A673 (cell line): ENCODE results near the gene SH3PXD2B. TPM values are rescaled to one million over a fixed set of nuclear protein-coding genes. Genes with fewer than 3 reads are reported as not detected.

Experiments used
- BruUV-seq: library from RNA; stranded (reverse); fragments of 400-500 nt; replicated peaks from 2 replicates; lab custom pipeline; 2021; lab: Mats Ljungman, UMichigan
- CTCF ChIA-PET: fragments of 300-600 bp; sonication (Branson Sonifier 250); formaldehyde crosslinking; loops from one replicate; lab custom pipeline; 2022; ENCODE audit warnings: antibody characterized with exemption; lab: Charles Lee
- POLR2A ChIA-PET: fragments of 300-600 bp; sonication (Branson Sonifier 250); formaldehyde crosslinking; loops from one replicate; lab custom pipeline; 2022; ENCODE audit warnings: antibody characterized with exemption; ENCODE audit not compliant: low non-redundant PET; lab: Charles Lee
- DNase-seq: peaks from one replicate; pipeline ENCODE4 v3.0.0-alpha.2; 2015; ENCODE audit warnings: low spot score
- H3K27ac ChIP-seq: fragments of 200-600 bp; sonication (generic); 2 replicates; pipeline ENCODE4 v1.5.1; 2016; ENCODE audit warnings: mixed run types, low read depth, mild to moderate bottlenecking, mixed read lengths, antibody characterized with exemption, low read length; ENCODE audit not compliant: poor library complexity, severe bottlenecking
- H3K27me3 ChIP-seq: fragments of 200-600 bp; sonication (generic); replicated peaks from 2 replicates; pipeline ENCODE4 v1.6.1; 2017; ENCODE audit warnings: mixed run types, low read depth, mild to moderate bottlenecking, mixed read lengths, antibody characterized with exemption, low read length; ENCODE audit not compliant: insufficient read depth, poor library complexity
- H3K36me3 ChIP-seq: fragments of 200-600 bp; sonication (generic); 2 replicates; pipeline ENCODE4 v1.6.1; 2016; ENCODE audit warnings: mixed run types, mild to moderate bottlenecking, mixed read lengths, antibody characterized with exemption, low read length; ENCODE audit not compliant: insufficient read depth, poor library complexity, severe bottlenecking
- H3K4me1 ChIP-seq: fragments of 200-600 bp; sonication (generic); 2 replicates; pipeline ENCODE4 v1.6.1; 2017; ENCODE audit warnings: mixed run types, mild to moderate bottlenecking, mixed read lengths, antibody characterized with exemption, low read length; ENCODE audit not compliant: insufficient read depth, poor library complexity, severe bottlenecking
- H3K4me3 ChIP-seq: fragments of 200-600 bp; sonication (generic); 2 replicates; pipeline ENCODE4 v1.5.1; 2016; ENCODE audit warnings: low read depth, mixed run types, mild to moderate bottlenecking, mixed read lengths, low read length; ENCODE audit not compliant: poor library complexity, severe bottlenecking
- H3K9me3 ChIP-seq: fragments of 200-600 bp; sonication (generic); 2 replicates; pipeline ENCODE4 v1.6.1; 2016; ENCODE audit warnings: mixed run types, low read depth, mild to moderate bottlenecking, mixed read lengths, antibody characterized with exemption, low read length; ENCODE audit not compliant: poor library complexity, severe bottlenecking
- EZH2 ChIP-seq: fragments of 200-600 bp; sonication (generic); IDR thresholded peaks from 2 replicates; pipeline ENCODE4 v1.6.1; 2017; ENCODE audit warnings: borderline replicate concordance, low read depth, mild to moderate bottlenecking, mixed read lengths, antibody characterized with exemption, low read length; ENCODE audit not compliant: poor library complexity, severe bottlenecking
- intact Hi-C: fragments of 100-400 bp; cut with micrococcal nuclease; formaldehyde crosslinking; loops from one replicate; pipeline ENCODE4 v1.10.0; 2022; ENCODE audit not compliant: unreplicated experiment
- total RNA-seq: library from RNA; stranded (reverse); gene quantifications from 2 replicates; pipeline ENCODE4 v1.2.3, GENCODE V29; 2021
- TF ChIP-seq, protein P1 (sequence below): fragments of 300-800, 200-600 bp; sonication (generic); conservative IDR thresholded peaks from 2 replicates; pipeline ENCODE4 v1.5.1; 2017; ENCODE audit warnings: low read depth, mild to moderate bottlenecking, antibody characterized with exemption, low read length, moderate library complexity, mixed read lengths

Gene SH3PXD2B
- total RNA-seq, 1 experiment from 2014 or later, result 28.1 TPM

DNA sequence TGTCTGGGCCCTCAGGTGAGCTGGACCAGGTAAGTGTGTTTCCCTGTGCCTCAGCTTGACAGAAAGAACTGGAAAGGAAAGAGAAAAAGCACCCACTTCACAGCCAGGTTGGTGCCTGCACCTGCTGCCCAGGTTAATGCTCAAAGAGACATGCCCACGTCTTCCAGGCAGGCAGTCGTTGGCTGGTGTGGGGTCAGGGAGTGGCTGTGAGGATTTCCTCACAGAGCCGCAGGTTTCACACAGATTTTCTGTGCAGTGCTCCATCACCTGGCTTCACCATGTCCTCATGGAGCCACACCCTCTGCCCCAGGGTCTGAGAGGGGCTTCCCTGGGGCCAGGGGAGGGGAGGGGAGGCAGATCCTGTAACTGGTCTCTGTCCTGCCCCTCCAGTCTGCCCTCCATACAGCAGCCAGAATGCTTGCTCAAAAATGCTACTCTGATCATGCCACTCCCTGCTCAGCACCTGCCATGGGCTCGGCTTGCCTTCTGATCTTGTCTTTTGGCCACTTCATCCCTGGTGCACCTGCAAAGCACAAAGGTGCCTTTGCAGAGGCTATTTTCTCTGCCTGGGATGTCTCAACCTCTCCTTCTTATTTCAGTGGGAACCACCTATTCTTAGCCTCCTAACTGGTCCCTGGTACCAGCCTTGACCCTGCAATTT, 88.2 kb downstream of the SH3PXD2B start:
- ChIA-PET CTCF (interaction anchor here (0.7 kb wide), 1 partner anchor 307 kb away, joined by 5 read pairs; no protein-coding TSS in a partner anchor), POLR2A (no interaction called here)
- H3K9me3 ChIP-seq, result no peaks in the 10 kb centered on the region
- DNase-seq, result no peak
- no peaks in the 10 kb centered on the region for H3K4me1 ChIP-seq
- intact Hi-C loops, result no loop called here
- H3K27ac ChIP-seq, result no peak overlapping the region
- H3K4me3 ChIP-seq, result no peak overlapping the region
- no TSS peak for BruUV-seq
- H3K27me3 ChIP-seq, result no peaks in the 10 kb centered on the region
- no peaks in the 10 kb centered on the region for H3K36me3 ChIP-seq
- TF ChIP-seq, protein P1, sequence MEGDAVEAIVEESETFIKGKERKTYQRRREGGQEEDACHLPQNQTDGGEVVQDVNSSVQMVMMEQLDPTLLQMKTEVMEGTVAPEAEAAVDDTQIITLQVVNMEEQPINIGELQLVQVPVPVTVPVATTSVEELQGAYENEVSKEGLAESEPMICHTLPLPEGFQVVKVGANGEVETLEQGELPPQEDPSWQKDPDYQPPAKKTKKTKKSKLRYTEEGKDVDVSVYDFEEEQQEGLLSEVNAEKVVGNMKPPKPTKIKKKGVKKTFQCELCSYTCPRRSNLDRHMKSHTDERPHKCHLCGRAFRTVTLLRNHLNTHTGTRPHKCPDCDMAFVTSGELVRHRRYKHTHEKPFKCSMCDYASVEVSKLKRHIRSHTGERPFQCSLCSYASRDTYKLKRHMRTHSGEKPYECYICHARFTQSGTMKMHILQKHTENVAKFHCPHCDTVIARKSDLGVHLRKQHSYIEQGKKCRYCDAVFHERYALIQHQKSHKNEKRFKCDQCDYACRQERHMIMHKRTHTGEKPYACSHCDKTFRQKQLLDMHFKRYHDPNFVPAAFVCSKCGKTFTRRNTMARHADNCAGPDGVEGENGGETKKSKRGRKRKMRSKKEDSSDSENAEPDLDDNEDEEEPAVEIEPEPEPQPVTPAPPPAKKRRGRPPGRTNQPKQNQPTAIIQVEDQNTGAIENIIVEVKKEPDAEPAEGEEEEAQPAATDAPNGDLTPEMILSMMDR, result no peak
- no peak for TF ChIP-seq EZH2

DNA sequence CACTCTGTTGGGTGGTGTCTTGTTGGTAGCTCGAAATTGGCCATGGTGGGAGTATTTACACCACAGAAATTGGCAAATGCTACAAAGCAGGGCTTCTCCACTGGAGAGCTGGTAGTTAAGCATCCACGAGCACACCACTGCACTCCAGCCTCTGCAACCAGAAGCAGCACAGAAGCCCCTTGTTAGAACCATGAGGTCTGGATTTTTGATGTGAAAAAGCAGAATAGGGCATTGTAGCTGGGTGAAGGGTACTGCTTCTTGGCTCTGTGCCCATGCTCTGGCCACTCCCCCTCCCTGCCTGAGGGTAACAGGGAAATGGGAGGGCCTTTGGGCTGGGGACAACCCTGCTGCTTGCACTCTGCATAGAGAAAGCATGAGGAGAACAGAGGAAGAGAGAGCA, 89.6 kb downstream of the SH3PXD2B start:
- DNase-seq, result peak; percentile 9
- H3K36me3 ChIP-seq, result no peaks in the 10 kb centered on the region
- no peaks in the 10 kb centered on the region for H3K27me3 ChIP-seq
- no peak for TF ChIP-seq EZH2
- TF ChIP-seq, protein P1, result no peak
- H3K27ac ChIP-seq, result no peak overlapping the region
- ChIA-PET CTCF (interaction anchor here (0.6 kb wide), 1 partner anchor 474 kb away, joined by 6 read pairs; no protein-coding TSS in a partner anchor), POLR2A (no interaction called here)
- no peak overlapping the region for H3K4me3 ChIP-seq
- no peaks in the 10 kb centered on the region for H3K4me1 ChIP-seq
- intact Hi-C loops, result no loop called here
- BruUV-seq, result no TSS peak
- no peaks in the 10 kb centered on the region for H3K9me3 ChIP-seq

DNA sequence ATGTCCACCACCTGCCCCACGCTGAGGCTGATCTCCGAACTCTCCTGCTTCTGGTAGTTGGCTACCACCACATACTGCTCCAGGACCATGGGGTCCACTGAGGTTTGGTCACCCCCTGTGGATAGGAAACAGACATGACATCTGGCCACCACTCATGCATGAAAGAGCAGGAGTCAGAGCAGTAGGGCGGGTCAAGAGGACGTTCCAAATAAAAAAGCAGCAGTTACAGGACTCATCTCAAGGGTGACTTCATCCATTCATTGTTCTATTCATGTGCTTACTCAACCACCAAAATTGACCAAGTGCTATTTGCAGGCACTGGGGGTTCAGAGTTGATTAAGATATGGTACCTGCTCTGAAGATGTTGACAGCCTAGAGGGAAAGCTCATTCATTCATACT, 91.6 kb downstream of the SH3PXD2B start:
- H3K27ac ChIP-seq, result no peak overlapping the region
- intact Hi-C loops, result no loop called here
- CTCF ChIA-PET, result no interaction called here

More for the DNA sequence above, 91.6 kb downstream of the SH3PXD2B start:
- POLR2A ChIA-PET, result no interaction called here
- no peak for DNase-seq
- Histone ChIP-seq H3K9me3 (no peaks in the 10 kb centered on the region), H3K4me1 (no peaks in the 10 kb centered on the region), H3K27me3 (no peaks in the 10 kb centered on the region), H3K4me3 (no peak overlapping the region), H3K36me3 (no peaks in the 10 kb centered on the region)
- TF ChIP-seq, protein P1, result no peak
- TF ChIP-seq EZH2, result no peak
- BruUV-seq, result no TSS peak
